ENCODE measurements around the gene ANKRD44. TPM values are rescaled to one million over a fixed set of nuclear protein-coding genes. Genes with fewer than 3 reads are reported as not detected.

ANKRD44 gene
- total RNA-seq, 4 donors from 2014 or later: 9.1 to 20.8 (median 14.9) TPM

- 63 to 65% methylated on average over 6 of the region's 6 CpGs for WGBS, 2 donors
These were observed 48.8 kb downstream of the ANKRD44 start for GRCh38 chr2:197261808-197262226.

DNA sequence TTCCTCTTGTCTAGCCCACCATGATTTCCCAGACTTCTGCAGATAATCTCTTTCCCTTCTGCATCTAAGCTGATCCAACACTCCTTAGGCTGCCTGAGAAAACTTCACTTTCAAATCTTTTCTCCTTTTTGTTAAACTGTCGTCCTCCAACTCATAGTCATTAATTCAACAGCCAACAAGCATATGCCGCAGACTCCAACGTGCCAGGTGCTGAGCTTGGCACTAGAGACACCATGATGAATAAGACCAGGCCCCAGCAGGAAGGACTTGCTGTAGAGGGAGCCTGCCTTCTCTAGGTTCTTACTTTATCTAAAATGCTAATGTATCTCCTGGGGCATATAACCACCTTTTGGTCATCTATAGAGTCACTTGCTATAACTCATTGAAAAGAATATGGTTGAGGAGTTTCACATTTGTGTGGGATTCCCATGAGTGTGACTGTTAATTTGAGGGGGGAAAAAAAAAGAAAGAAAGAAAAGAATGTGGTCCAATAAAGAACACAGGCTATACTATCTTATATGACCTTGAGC is 51.0 kb downstream of the ANKRD44 start:
- intact Hi-C loops (cut with DNase I; ENCODE audit: low total_unique reads): no loop called here
- TF ChIP-seq CTCF (IDR thresholded peaks at IDR 0.05) (no peak), POLR2A (IDR thresholded peaks at IDR 0.05) (no peak)
- DNase-seq (ENCODE audit: low spot score in 2 of 2): no peak
- WGBS, 2 donors: 84 to 95% methylated on average over 3 of the region's 3 CpGs
- no peak overlapping the region for H3K4me3 ChIP-seq (ENCODE audit: low read depth, poor library complexity, severe bottlenecking)

More at GRCh38 chr2:197261808-197262226, 48.8 kb downstream of the ANKRD44 start:
- no peak for TF ChIP-seq CTCF (IDR thresholded peaks at IDR 0.05)
- no peak for TF ChIP-seq POLR2A (IDR thresholded peaks at IDR 0.05)
- no peak overlapping the region for H3K4me3 ChIP-seq (ENCODE audit: low read depth, poor library complexity, severe bottlenecking)
- intact Hi-C loops (cut with DNase I; ENCODE audit: low total_unique reads): no loop called here
- no peak for DNase-seq (ENCODE audit: low spot score in 2 of 2)

GRCh38 chr2:197258580-197258979 is 52.0 kb downstream of the ANKRD44 start:
- intact Hi-C loops (cut with DNase I; ENCODE audit: low total_unique reads): no loop called here

GRCh38 chr2:197256547-197257170 is 53.9 kb downstream of the ANKRD44 start:
- TF ChIP-seq CTCF (IDR thresholded peaks at IDR 0.05) (no peak), POLR2A (IDR thresholded peaks at IDR 0.05) (no peak)
- WGBS, 2 donors: 65 to 83% methylated on average over 2 of the region's 2 CpGs
- intact Hi-C loops (cut with DNase I; ENCODE audit: low total_unique reads): no loop called here

More at GRCh38 chr2:197258580-197258979, 52.0 kb downstream of the ANKRD44 start:
- no peak for TF ChIP-seq CTCF (IDR thresholded peaks at IDR 0.05)
- TF ChIP-seq POLR2A (IDR thresholded peaks at IDR 0.05): no peak
- no peak overlapping the region for H3K4me3 ChIP-seq (ENCODE audit: low read depth, poor library complexity, severe bottlenecking)
- WGBS, 2 donors: 80 to 85% methylated on average over 2 of the region's 2 CpGs
- DNase-seq (ENCODE audit: low spot score in 2 of 2): no peak

DNA sequence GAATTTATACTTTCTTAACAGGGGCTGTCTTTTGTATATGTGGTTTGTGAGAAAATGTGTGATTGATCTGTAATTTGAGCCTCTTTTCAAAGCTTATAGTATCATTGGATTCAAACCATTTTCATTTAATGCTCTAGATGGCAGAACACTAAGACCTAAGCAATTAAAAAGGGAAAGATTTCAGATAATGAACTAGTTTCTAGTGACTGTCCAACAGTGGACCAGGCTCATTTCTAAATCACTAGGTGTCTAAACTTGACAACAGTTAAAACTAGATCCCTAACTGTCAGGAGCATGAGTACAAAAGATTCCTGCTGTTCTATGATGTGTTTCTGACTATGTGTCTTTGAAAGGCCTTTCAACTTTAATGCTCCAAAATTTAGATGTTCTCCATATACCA is 54.6 kb downstream of the ANKRD44 start:
- DNase-seq (ENCODE audit: low spot score in 2 of 2): no peak
- H3K4me3 ChIP-seq (ENCODE audit: low read depth, poor library complexity, severe bottlenecking): no peak overlapping the region
- TF ChIP-seq CTCF (IDR thresholded peaks at IDR 0.05) (no peak), POLR2A (IDR thresholded peaks at IDR 0.05) (no peak)
- intact Hi-C loops (cut with DNase I; ENCODE audit: low total_unique reads): no loop called here

More at GRCh38 chr2:197256547-197257170, 53.9 kb downstream of the ANKRD44 start:
- DNase-seq (ENCODE audit: low spot score in 2 of 2): no peak
- H3K4me3 ChIP-seq (ENCODE audit: low read depth, poor library complexity, severe bottlenecking): no peak overlapping the region
